GM19193 (cell line): ENCODE results near the gene ZDHHC1.

Experiments used
- POLR2A ChIP-seq: IDR thresholded peaks from 4 replicates; pipeline ENCODE4 v1.6.1; 2011; ENCODE audit not compliant: insufficient read depth, insufficient read length; ENCODE audit errors: extremely low read depth

Gene ZDHHC1

DNA sequence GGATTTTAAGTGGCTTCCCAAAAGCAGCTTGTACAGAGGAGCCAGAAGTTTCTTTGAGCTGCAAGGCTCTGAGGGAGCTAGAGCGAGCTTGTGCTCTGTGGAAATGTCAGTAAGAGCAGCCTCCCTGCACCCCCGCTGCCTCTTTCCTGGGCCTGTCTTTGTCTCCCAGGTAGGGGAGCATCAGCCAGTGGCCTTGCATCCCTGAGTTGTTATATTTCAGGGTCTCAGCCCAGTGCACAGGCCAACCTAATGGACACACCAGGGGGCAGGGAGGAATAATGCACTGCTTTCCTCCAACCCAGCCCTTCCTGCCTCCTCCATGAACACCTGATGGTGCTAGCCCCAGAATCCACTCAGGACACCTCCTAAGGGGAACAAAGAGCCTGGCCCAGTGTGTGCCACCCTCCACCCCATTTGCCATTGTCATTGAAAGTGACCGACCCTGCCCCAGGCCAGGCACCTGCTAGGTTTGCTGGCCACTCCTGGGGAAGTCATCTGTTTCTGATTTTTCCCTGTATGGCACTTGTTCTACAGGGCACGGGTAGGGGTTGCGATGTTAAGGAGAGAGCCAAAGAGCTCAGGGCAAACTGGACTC is 29.3 kb downstream of the ZDHHC1 start:
- no peak for TF ChIP-seq POLR2A

DNA sequence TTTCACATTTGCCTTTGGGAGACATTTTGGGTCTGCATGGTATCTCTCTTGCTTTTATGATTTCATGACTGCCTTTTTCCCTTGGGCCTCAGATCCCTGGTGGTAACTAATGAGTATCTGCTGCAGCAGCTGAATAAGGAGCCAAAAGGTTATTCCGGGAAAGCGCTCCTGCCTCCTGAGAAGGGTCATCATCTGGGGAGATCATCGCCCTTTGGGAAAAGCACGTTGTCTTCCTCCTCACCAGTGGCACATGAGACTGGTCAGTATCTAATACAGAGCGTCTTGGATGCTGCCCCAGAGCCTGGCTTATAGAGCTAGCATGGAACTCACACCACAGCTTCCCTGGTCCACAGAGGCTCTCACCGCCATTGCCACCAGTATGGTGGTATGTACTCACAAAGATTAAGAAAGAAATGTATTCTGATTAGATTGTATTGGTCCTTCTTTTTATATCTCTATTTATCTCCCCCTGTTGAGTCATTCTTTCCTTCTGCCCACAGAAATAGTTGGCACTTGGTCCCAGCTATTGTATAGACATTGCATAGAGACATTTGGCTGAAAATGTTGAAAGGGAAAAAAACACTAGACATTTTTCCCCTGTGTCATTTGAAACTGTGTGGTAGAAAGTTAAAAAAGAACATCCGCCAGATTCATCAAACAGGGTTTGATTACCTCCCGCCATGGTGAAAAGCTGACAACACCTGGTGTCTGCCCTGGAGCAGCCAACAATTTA is 31.3 kb downstream of the ZDHHC1 start:
- TF ChIP-seq POLR2A: no peak

DNA sequence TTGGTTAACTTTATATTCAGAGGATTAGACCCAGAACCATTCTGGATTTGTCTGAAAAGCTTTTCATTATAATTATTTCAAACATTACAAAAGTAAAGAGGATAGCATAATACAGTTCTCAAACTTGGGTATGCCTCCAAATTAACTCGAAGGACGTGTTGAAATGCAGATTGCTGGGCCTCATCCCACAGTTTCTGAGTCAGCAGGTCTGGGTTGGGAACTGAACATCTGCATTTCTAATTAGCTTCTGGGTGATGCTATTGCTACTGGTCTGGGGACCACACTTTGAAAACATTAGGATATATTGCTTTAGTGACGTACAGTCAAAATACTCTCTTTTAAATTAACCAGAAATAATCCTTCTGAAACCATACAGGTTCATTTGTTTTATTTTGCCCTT is 33.0 kb downstream of the ZDHHC1 start:
- TF ChIP-seq POLR2A: no peak

DNA sequence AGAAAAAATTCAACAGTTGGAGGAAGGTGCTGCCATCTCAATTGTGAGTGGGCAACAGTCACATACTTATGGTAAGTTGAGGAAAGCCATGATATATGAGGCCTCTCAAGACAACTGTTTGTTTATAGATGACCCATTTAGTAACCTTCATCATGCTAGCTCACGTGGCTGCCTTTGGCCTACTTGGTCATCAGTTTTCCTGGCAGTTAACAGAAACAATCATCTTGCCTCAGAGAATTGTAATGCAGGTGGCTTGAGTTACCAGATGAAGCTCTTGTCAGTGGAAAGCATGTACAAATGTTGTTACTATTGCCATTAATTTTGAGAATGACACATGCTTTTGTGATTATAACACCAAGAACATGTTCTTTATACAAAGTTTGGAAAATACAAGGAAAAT is 37.6 kb downstream of the ZDHHC1 start:
- no peak for TF ChIP-seq POLR2A

DNA sequence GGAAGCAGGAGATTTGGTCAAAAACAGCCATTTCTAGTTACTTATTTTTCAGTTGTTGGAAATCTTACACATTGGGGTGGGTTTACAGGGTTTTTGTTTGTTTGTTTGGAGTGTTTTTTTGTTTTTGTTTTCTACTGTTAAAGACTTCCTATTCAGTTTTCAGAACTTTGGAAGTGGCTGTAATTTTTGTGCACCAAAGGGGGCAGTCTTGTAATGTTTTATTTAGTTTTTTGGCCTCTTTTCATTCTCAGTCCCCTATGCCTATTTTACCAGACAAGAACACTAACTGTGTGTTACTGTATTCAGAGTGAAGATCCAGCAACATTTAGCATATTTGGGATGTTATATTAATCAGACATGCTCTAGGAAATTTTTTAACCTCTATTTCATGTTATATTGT is 43.6 kb downstream of the ZDHHC1 start:
- no peak for TF ChIP-seq POLR2A

DNA sequence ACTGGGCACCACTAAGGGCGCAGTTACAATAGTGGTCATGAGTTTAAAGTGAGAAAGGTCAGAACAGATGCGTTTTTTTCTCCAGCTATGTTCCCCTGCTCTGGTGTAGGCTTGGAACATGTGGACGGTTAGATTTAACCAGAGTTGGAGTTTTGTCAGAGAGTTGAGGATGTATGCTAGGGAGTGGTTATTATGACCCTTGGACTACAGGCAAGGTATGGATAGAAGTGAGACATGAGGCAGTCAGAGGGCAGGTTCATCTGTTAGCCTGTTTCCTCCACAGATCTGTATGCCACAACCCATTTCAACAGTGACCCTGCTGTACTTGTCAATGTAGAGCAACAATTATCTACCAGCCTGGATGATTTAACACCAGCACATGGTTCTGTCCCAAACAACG is 45.6 kb downstream of the ZDHHC1 start:
- no peak for TF ChIP-seq POLR2A

DNA sequence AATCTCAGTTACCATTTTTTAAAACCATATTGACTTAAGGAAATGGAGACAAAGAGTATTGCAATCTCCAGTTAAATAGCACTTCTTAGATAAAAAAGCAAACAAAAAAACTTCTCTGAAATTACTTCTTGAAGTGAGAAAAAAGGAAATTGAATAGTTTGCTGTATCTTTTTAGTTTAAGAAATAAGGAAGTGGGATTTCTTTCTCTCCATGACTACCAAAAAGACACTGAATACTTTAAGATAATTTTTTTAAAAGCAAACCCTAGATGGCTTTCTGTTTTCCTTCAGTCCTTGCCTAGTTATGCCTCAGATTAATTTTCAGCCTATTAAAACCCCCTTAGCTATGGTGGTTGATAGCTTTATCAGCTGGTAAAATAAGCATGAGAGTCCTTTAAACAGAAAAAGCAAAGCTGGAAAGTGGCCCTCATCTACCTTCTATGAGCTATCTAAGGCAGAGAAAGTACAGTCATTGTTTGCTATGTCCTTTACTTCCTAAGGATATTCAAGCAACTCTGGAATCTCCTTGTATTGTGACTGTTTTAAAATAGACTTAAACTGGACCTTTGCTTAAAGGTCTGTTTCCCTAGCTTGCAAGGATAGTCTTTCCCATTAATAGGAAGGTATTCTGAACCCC is 51.6 kb downstream of the ZDHHC1 start:
- no peak for TF ChIP-seq POLR2A

DNA sequence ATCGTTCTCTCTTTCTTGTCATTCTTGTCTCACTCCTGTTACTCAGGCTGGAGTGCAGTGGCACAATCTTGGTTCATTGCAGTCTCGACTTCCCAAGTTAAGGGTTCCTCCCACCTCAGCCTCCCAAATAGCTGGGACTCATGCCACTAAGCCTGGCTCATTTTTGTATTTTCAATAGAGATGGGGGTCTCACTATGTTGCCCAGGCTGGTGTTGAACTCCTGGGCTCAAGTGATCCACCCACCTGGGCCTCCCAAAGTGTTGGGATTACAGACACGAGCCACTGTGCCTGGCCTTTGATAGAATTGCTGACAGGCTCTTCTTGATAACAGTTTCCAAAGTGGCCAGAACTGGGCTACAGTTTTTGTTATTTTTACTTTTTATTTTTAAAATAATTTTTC is 55.2 kb downstream of the ZDHHC1 start:
- TF ChIP-seq POLR2A: no peak

DNA sequence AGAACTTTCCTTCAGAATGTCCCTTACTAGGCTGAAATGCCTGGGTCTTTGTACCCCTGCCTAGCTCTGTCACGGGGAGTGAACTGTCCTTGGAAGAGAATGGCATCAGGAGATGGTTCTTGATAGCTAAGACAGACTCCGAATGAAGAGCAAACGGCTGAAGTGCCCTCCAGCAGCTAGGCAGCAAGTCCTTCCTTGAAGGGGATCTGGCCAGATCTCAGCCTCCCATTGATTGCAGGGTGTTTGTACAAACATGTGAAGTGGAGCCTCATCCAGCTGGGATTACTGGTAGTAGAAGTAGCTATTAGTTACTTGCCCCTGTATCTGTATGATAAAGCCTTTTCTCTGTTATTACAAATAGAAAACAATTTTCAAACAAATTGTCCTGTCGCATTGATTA is 58.7 kb downstream of the ZDHHC1 start:
- no peak for TF ChIP-seq POLR2A

DNA sequence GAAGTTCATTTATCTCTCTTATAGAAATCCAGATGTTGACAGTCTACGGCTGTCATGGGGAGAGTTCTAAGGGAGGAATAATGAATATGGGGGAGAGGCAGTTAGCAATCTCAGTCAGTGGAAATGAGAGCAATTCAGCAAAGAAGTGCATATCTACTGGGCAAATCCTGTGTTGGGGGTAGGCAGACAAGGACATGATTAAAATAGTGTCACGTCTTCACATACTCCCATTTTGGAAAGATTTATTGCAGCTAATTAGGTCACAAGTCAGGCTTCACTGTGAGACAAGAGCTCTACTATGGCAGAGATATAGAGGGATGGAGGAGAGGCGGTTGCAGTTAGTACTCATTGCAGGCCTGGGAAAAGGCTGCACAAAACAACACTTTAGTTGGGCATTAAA is 59.9 kb downstream of the ZDHHC1 start:
- no peak for TF ChIP-seq POLR2A

DNA sequence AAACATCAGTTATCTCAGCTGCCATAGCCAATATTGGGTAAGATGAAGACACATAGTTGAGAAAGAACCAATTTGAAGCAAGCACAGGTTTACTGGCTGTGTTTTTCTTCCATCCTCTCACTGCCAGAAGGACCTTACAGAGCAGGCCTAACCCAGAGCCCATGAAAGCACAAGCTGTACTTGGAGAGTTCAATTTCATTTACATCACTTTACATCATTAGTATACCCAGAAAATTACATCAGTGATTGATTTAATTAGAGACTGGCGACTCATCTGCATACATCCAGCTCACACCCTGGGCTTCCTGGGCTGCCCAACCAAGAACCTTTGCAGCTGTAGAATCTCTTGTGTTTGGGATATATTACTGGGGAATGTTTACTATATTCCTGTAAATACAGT is 66.0 kb downstream of the ZDHHC1 start:
- TF ChIP-seq POLR2A: no peak

DNA sequence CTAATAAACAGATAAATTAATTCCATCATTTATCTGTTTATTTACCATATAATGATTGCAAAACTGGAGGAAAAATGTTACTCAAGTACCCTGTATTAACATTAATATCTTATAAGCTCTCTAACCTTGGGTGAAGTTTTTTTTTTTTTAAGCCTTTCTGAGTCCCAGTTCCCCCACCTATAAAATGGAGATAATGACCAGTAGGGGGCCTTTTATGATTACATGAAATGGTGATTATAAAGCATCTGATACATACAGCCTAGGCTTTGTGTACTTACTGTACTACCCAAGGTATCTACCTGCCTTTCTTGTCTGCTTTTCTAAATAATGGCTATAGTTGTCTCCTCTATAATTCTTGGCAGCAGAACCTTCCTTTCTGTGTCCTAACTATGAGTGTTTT is 67.1 kb downstream of the ZDHHC1 start:
- TF ChIP-seq POLR2A: no peak

DNA sequence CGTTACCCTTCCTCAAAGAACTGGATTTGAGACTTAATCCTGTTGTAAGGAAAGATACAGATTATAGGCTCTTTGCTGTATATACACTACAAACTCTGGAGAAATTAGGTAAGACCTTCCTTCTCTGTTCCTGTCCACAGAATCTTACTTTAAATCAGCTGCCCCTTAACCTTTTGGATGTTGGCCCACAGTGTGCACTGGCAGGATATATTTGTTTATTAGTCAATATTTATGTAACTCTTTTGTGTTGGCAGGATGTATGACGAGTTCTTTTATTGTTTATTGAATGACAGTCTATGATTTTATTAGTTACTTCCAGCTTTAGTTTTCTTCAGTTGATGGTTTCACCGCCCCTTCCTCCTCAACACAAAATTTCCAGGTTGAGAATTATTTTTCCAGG is 69.9 kb downstream of the ZDHHC1 start:
- TF ChIP-seq POLR2A: no peak

DNA sequence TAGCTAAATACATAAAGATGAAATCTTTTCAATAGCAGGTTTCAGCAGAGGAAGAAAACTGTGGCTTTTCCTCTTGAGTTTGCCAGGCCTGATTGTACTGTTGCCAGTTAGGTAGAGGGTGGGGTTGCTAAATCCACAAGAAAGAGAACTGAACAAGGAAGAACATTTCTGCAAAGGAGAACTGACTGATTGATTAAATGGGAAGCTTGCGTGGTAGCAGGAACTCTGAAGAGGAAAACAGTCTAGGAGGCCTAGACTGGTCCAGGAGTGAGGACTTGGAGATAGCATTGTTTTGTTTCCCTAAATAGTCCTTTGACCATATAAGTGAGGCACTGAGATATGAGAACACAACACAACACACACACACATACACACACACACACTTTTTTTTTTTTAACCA is 70.9 kb downstream of the ZDHHC1 start:
- TF ChIP-seq POLR2A: no peak
